Inflammatory macrophage treated with lipopolysaccharide for 1 hour (primary cell): Measurements from ENCODE around the gene NOL8.
A peak's percentile ranks its signal among the peaks of the same experiment; 100 is the strongest.

Experiments used
- DNase-seq, 2 donors: peaks; one replicate each; pipeline ENCODE4 v3.0.0-alpha.2; 2020 to 2022

NOL8 gene

GRCh38 chr9:92325269-92325990 is at the start of gene NOL8, which contains the start of gene CENPP:
Gene NOL8 (minus strand): TSS chr9:92325350. CDS start chr9:92324161, 1,189 bp downstream.
Gene CENPP (plus strand): TSS chr9:92325953.
- DNase-seq = peak; percentile 88

GRCh38 chr9:92373167-92373566 is 48.0 kb upstream of the NOL8 start:
- DNase-seq = no peak

GRCh38 chr9:92369075-92369474 is 43.9 kb upstream of the NOL8 start:
- no peak for DNase-seq

- DNase-seq = peak in 1 of 2 donors; percentile 6
Observed at GRCh38 chr9:92360083-92360482, 34.9 kb upstream of the NOL8 start.

- peak; percentile 9 to 24 for DNase-seq
Observed at GRCh38 chr9:92359394-92359995, 34.3 kb upstream of the NOL8 start.

GRCh38 chr9:92353051-92353450 is 27.9 kb upstream of the NOL8 start:
- DNase-seq = peak; percentile 40 to 61

GRCh38 chr9:92350740-92351133 is 25.6 kb upstream of the NOL8 start:
- DNase-seq = no peak

GRCh38 chr9:92349771-92350739 is 24.9 kb upstream of the NOL8 start:
- no peak for DNase-seq

GRCh38 chr9:92345582-92345981 is 20.4 kb upstream of the NOL8 start:
- no peak for DNase-seq

GRCh38 chr9:92342825-92343488 is 17.8 kb upstream of the NOL8 start:
- peak in 1 of 2 donors; percentile 27 for DNase-seq

GRCh38 chr9:92341578-92341977 is 16.4 kb upstream of the NOL8 start:
- DNase-seq = no peak

- DNase-seq = no peak
Observed at GRCh38 chr9:92333282-92333634, 8.1 kb upstream of the NOL8 start.

- DNase-seq = no peak
Observed at GRCh38 chr9:92332577-92333281, 7.6 kb upstream of the NOL8 start.

GRCh38 chr9:92328225-92328624 is 3.1 kb upstream of the NOL8 start:
- DNase-seq = peak in 1 of 2 donors; percentile 11

GRCh38 chr9:92327283-92327850 is 2.2 kb upstream of the NOL8 start:
- DNase-seq = no peak

GRCh38 chr9:92325991-92326500 is 896 bp upstream of the NOL8 start:
- DNase-seq = peak; percentile 24 to 39

- DNase-seq = peak in 1 of 2 donors; percentile 55
Observed at GRCh38 chr9:92324889-92325268, 271 bp downstream of the NOL8 start.

- DNase-seq = peak in 1 of 2 donors; percentile 3
Observed at GRCh38 chr9:92324431-92324830, 719 bp downstream of the NOL8 start.

- DNase-seq = no peak
Observed at GRCh38 chr9:92315456-92315855, 9.7 kb downstream of the NOL8 start.

- DNase-seq = no peak
Observed at GRCh38 chr9:92313624-92314012, 11.5 kb downstream of the NOL8 start.

GRCh38 chr9:92312887-92313623 is 12.1 kb downstream of the NOL8 start:
- no peak for DNase-seq
